GM19193 (cell line): ENCODE results near the gene SDHA.

Experiments used
- POLR2A ChIP-seq: IDR thresholded peaks from 4 replicates; pipeline ENCODE4 v1.6.1; 2011; ENCODE audit not compliant: insufficient read depth, insufficient read length; ENCODE audit errors: extremely low read depth

The SDHA gene

GRCh38 chr5:306011-306805 is 88.1 kb downstream of the SDHA start:
- TF ChIP-seq POLR2A, result no peak
